Natural killer cell (primary cell): ENCODE results near the gene CAMK1G. TPM values are rescaled to one million over a fixed set of nuclear protein-coding genes. Genes with fewer than 3 reads are reported as not detected.

ENCODE experiments used
- ATAC-seq, 3 donors: fragments of 150-1000 bp in 2 of 3; fragments of 200-7000 bp in 1 of 3; cut with Tn5 transposase; 1 replicate in 1 of 3; 2 replicates in 2 of 3; pipeline ENCODE4 v1.10.0; 2021; ENCODE audit warnings: mild to moderate bottlenecking in 2 of 3, moderate library complexity in 2 of 3
- DNase-seq, 2 donors: peaks; one replicate each; pipeline versions ENCODE4 v3.0.0 to v3.0.0-alpha.2; 2013 to 2021; ENCODE audit warnings: mixed read lengths in 1 of 2
- H3K27ac ChIP-seq: one replicate; pipeline ENCODE4 v1.5.1; 2013; ENCODE audit warnings: mild to moderate bottlenecking, low read length
- H3K27me3 ChIP-seq: one replicate; pipeline ENCODE4 v1.6.1; 2013; ENCODE audit warnings: low read length; ENCODE audit not compliant: control insufficient read depth, insufficient read depth
- H3K36me3 ChIP-seq: one replicate; pipeline ENCODE4 v1.6.1; 2013; ENCODE audit warnings: low read length; ENCODE audit not compliant: control insufficient read depth, insufficient read depth
- H3K4me1 ChIP-seq: one replicate; pipeline ENCODE4 v1.6.1; 2013; ENCODE audit warnings: low read length; ENCODE audit not compliant: control insufficient read depth, insufficient read depth
- H3K4me3 ChIP-seq: one replicate; pipeline ENCODE4 v1.5.1; 2013; ENCODE audit warnings: low read length
- H3K9me3 ChIP-seq: one replicate; pipeline ENCODE4 v1.6.1; 2013; ENCODE audit warnings: low read length; ENCODE audit not compliant: control insufficient read depth, insufficient read depth
- H3K27ac Mint-ChIP-seq, 2 donors: one replicate each; pipeline ENCODE4 v1.8.0; 2022; ENCODE audit warnings: mild to moderate bottlenecking in 2 of 2, mixed read lengths in 2 of 2, moderate library complexity in 1 of 2
- H3K27me3 Mint-ChIP-seq, 2 donors: one replicate each; pipeline ENCODE4 v1.8.0; 2022; ENCODE audit warnings: low read depth in 2 of 2, mixed read lengths in 2 of 2
- H3K36me3 Mint-ChIP-seq: one replicate; pipeline ENCODE4 v1.8.0; 2022; ENCODE audit warnings: mixed read lengths
- H3K4me1 Mint-ChIP-seq, 2 donors: one replicate each; pipeline ENCODE4 v1.8.0; 2022; ENCODE audit warnings: mixed read lengths in 2 of 2
- H3K4me3 Mint-ChIP-seq: one replicate; pipeline ENCODE4 v1.8.0; 2022; ENCODE audit warnings: mild to moderate bottlenecking, moderate library complexity, mixed read lengths
- H3K9me3 Mint-ChIP-seq, 2 donors: one replicate each; pipeline ENCODE4 v1.8.0; 2022; ENCODE audit warnings: mixed read lengths in 2 of 2
- WGBS: methylation state at CpG from one replicate; pipeline ENCODE4 v1.1.7; 2013; ENCODE audit warnings: missing lambda C conversion rate; ENCODE audit not compliant: insufficient coverage; 5-methylcytosine and 5-hydroxymethylcytosine counted together
- intact Hi-C: fragments of 100-400 bp; cut with micrococcal nuclease; formaldehyde crosslinking; loops from one replicate; pipeline ENCODE4 v1.14.2; 2022
- total RNA-seq, 4 donors: library from RNA; stranded (reverse); fragments of 120-200 nt in 1 of 4; gene quantifications; one replicate each; pipeline versions ENCODE4 v1.2.3 to v1.2.4, GENCODE V29; 2013 to 2022
- TF ChIP-seq, protein P1 (sequence below): fragments of 200-600 bp; IDR thresholded peaks from one replicate; pipeline ENCODE4 v1.8.0; 2022; ENCODE audit warnings: antibody characterized with exemption

The CAMK1G gene
- total RNA-seq = not detected
- total RNA-seq (2013) = not detected

DNA sequence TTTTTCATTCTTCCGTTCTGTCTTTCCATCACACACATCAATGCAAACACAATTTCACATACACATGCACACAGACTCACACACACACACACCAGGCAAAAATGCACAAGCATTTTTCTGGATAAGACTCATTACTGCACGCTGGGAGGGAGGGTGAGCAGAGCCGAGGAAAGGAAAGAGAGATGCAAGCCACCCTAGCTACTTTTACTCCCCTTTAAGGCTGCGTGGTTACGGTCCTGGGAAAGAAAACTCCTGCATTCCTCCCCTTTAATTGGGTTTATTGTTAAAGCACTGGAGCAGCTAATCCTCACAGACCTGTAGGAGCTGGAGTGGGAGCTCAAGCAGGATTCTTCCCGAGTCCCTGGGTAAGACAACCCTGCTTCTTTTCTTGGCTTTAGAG is at the start of gene CAMK1G:
TSS of gene CAMK1G (plus strand) at position 307 of the 400 bp plus-strand sequence. CDS start 11,270 bp downstream, outside the sequence.
- Mint-ChIP-seq H3K9me3 (no peaks in the 10 kb centered on the region), H3K27me3 (peaks cover 6 to 15% of the 10 kb centered on the region in 2 donors), H3K4me3 (no peak within 1 kb of the TSS), H3K27ac (no peak within 1 kb of the TSS), H3K36me3 (no peaks in the 10 kb centered on the region), H3K4me1 (no peaks in the 10 kb centered on the region)
- Histone ChIP-seq H3K9me3 (no peaks in the 10 kb centered on the region), H3K4me3 (no peak within 1 kb of the TSS), H3K27me3 (peaks cover 11% of the 10 kb centered on the region), H3K36me3 (no peaks in the 10 kb centered on the region), H3K4me1 (no peaks in the 10 kb centered on the region), H3K27ac (no peak within 1 kb of the TSS)
- DNase-seq = no peak
- WGBS = 33% methylated on average over 2 of the region's 6 CpGs
- intact Hi-C loops = no loop called here
- no peak for ATAC-seq
- TF ChIP-seq, protein P1, sequence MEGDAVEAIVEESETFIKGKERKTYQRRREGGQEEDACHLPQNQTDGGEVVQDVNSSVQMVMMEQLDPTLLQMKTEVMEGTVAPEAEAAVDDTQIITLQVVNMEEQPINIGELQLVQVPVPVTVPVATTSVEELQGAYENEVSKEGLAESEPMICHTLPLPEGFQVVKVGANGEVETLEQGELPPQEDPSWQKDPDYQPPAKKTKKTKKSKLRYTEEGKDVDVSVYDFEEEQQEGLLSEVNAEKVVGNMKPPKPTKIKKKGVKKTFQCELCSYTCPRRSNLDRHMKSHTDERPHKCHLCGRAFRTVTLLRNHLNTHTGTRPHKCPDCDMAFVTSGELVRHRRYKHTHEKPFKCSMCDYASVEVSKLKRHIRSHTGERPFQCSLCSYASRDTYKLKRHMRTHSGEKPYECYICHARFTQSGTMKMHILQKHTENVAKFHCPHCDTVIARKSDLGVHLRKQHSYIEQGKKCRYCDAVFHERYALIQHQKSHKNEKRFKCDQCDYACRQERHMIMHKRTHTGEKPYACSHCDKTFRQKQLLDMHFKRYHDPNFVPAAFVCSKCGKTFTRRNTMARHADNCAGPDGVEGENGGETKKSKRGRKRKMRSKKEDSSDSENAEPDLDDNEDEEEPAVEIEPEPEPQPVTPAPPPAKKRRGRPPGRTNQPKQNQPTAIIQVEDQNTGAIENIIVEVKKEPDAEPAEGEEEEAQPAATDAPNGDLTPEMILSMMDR = no peak

DNA sequence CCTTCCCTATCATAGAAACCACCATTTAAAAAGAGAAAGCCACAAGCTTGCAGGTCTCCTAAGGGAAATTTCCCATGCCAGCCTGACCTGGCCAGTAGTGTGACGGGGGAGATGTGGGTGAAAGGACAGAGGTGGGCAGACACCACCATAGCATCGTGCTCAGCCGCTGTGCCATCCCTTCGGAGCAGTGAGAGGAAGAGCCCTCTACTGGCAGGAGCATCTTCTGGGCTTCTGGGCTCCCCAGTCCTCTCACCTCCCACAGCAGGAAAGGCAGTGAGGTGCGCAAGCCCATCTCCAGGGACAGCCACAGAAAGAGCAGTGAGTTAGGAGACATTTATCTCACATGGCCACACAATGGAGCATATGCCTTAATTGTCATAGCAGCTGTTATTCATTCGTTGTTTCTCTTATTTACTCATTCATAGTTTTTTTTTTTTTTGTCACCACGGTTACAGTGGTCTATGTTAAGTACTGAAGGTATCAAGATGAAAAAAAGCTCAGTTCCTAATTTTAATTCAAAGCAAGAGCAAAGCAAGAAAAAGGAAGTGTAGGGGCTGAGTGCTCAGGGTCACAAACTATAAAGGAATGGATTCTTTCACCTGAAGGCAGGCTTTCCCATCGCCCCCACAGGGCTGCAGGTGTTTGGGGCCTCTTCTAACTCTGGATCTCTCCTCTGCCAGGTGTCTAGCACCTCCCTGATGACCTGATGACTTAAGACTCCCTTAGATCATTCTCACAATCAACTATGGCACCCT is 48.8 kb upstream of the CAMK1G start:
- Histone ChIP-seq H3K4me3 (no peak overlapping the region), H3K9me3 (no peaks in the 10 kb centered on the region), H3K4me1 (no peaks in the 10 kb centered on the region), H3K27me3 (no peaks in the 10 kb centered on the region), H3K36me3 (no peaks in the 10 kb centered on the region), H3K27ac (no peak overlapping the region)
- H3K27ac Mint-ChIP-seq = no peak overlapping the region
- intact Hi-C loops = no loop called here
- H3K4me1 Mint-ChIP-seq = no peaks in the 10 kb centered on the region
- DNase-seq = no peak
- H3K36me3 Mint-ChIP-seq = no peaks in the 10 kb centered on the region
- no peak for ATAC-seq
- peaks cover 8 to 43% of the 10 kb centered on the region in 2 donors for H3K27me3 Mint-ChIP-seq
- whole genome bisulfite sequencing = 78% methylated on average over 6 of the region's 8 CpGs
- H3K9me3 Mint-ChIP-seq = no peaks in the 10 kb centered on the region
- TF ChIP-seq, protein P1 = no peak
- H3K4me3 Mint-ChIP-seq = no peak overlapping the region

DNA sequence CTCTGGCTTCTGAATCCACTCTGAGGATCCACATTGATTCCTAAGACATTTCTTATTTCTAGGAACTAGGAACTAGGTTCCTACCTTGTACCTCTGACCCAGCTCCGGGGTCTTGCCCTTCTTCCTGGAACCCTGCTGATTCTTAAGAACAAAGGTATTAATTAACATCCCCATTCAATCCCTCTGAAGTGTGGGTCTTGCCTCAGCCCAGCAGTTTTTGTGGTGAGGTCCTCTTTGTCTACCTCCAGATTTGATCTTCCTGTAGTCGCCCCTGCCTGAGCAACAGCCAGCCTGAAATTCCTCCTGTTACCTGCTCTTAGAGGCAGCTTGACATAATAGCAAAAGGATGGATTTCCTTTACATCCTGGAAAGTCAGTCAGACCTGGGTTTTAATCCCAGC is 46.7 kb upstream of the CAMK1G start:
- Mint-ChIP-seq H3K36me3 (no peaks in the 10 kb centered on the region), H3K4me3 (no peak overlapping the region), H3K27me3 (peaks cover 14 to 44% of the 10 kb centered on the region in 2 donors), H3K4me1 (no peaks in the 10 kb centered on the region), H3K9me3 (no peaks in the 10 kb centered on the region), H3K27ac (no peak overlapping the region)
- no peaks in the 10 kb centered on the region for H3K27me3 ChIP-seq
- H3K9me3 ChIP-seq = no peaks in the 10 kb centered on the region
- intact Hi-C loops = no loop called here
- no peaks in the 10 kb centered on the region for H3K36me3 ChIP-seq
- H3K4me1 ChIP-seq = no peaks in the 10 kb centered on the region
- H3K4me3 ChIP-seq = no peak overlapping the region
- TF ChIP-seq, protein P1 = no peak
- WGBS = 76% methylated on average over 2 of the region's 2 CpGs
- no peak for ATAC-seq
- no peak overlapping the region for H3K27ac ChIP-seq
- DNase-seq = no peak
